Hepatocyte (in vitro differentiated cells): ENCODE data around the gene RPN2.

Experiments
- EZH2 ChIP-seq: fragments of 200-600 bp; sonication (generic); IDR thresholded peaks from 2 replicates; pipeline ENCODE4 v1.6.1; 2016; ENCODE audit warnings: antibody characterized with exemption, mild to moderate bottlenecking, borderline replicate concordance
- TF ChIP-seq, protein P1 (sequence below): fragments of 200-600 bp; sonication (generic); IDR thresholded peaks from 2 replicates; pipeline ENCODE4 v1.5.1; 2016; ENCODE audit warnings: antibody characterized with exemption, mild to moderate bottlenecking; ENCODE audit not compliant: poor library complexity

GRCh38 chr20:37244572-37244957, 65.4 kb downstream of the RPN2 start:
- TF ChIP-seq EZH2, result no peak
- TF ChIP-seq, protein P1, sequence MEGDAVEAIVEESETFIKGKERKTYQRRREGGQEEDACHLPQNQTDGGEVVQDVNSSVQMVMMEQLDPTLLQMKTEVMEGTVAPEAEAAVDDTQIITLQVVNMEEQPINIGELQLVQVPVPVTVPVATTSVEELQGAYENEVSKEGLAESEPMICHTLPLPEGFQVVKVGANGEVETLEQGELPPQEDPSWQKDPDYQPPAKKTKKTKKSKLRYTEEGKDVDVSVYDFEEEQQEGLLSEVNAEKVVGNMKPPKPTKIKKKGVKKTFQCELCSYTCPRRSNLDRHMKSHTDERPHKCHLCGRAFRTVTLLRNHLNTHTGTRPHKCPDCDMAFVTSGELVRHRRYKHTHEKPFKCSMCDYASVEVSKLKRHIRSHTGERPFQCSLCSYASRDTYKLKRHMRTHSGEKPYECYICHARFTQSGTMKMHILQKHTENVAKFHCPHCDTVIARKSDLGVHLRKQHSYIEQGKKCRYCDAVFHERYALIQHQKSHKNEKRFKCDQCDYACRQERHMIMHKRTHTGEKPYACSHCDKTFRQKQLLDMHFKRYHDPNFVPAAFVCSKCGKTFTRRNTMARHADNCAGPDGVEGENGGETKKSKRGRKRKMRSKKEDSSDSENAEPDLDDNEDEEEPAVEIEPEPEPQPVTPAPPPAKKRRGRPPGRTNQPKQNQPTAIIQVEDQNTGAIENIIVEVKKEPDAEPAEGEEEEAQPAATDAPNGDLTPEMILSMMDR, result no peak
